ENCODE measurements around the gene FIBP. TPM values are rescaled to one million over a fixed set of nuclear protein-coding genes. Genes with fewer than 3 reads are reported as not detected.
A peak's percentile ranks its signal among the peaks of the same experiment; 100 is the strongest.

The FIBP gene
- total RNA-seq, 1 experiment from 2014 or later = 93.1 TPM

GRCh38 chr11:65911682-65912568, 23.7 kb upstream of the FIBP start:
- no peak overlapping the region for H3K4me3 Mint-ChIP-seq
- peaks cover 27% of the 10 kb centered on the region for H3K27me3 Mint-ChIP-seq (ENCODE audit: low read depth)
- ChIA-PET CTCF (interaction anchor here (0.8 to 2.2 kb wide), 16 partner anchors 11 to 201 kb away, joined by 3 to 41 read pairs (median 7); partner anchors contain the start of genes CCDC85B, CTSW, FIBP and FOSL1), POLR2A (interaction anchor here (0.7 to 1.9 kb wide), 3 partner anchors 21 to 90 kb away, joined by 3 to 8 read pairs (median 4); partner anchors contain the start of genes BANF1, CCDC85B, EIF1AD and MUS81)
- peaks cover 17% of the 10 kb centered on the region for H3K4me1 Mint-ChIP-seq
- no peaks in the 10 kb centered on the region for H3K9me3 Mint-ChIP-seq
- H3K36me3 Mint-ChIP-seq = no peaks in the 10 kb centered on the region
- no peak for TF ChIP-seq GRHL2 (CRISPR knock-in tag; IDR thresholded peaks at IDR 0.05; ENCODE audit: insufficient replicate concordance, severe bottlenecking)
- TF ChIP-seq ZMAT4 (CRISPR knock-in tag; IDR thresholded peaks at IDR 0.05) = no peak
- TF ChIP-seq ATF6 (CRISPR knock-in tag; IDR thresholded peaks at IDR 0.05) = no peak
- no peak for TF ChIP-seq ZNF416 (CRISPR knock-in tag; IDR thresholded peaks at IDR 0.05)
- peak; percentile 67 for TF ChIP-seq MAX (CRISPR knock-in tag; IDR thresholded peaks at IDR 0.05)
- TF ChIP-seq NFATC4 (CRISPR knock-in tag; IDR thresholded peaks at IDR 0.05) = no peak
- TF ChIP-seq TEAD1 (CRISPR knock-in tag; IDR thresholded peaks at IDR 0.05) = 0 out of 2 replicates have a peak, but pooled peaks have one; percentile 32
- peak; percentile 47 for TF ChIP-seq FOXP1 (CRISPR knock-in tag; IDR thresholded peaks at IDR 0.05; ENCODE audit: borderline replicate concordance)
- no peak for TF ChIP-seq NR2C2 (CRISPR knock-in tag; IDR thresholded peaks at IDR 0.05)
- TF ChIP-seq PREB (CRISPR knock-in tag; IDR thresholded peaks at IDR 0.05; ENCODE audit: borderline replicate concordance) = no peak
- no peak for TF ChIP-seq EMX1 (CRISPR knock-in tag; IDR thresholded peaks at IDR 0.05)
- peak; percentile 62 for TF ChIP-seq PRDM15 (CRISPR knock-in tag; IDR thresholded peaks at IDR 0.05)
- TF ChIP-seq NR3C1 (CRISPR knock-in tag; conservative IDR thresholded peaks at IDR 0.05; ENCODE audit: low read depth) = no peak
- no peak for TF ChIP-seq ATF3 (CRISPR knock-in tag; conservative IDR thresholded peaks at IDR 0.05)
- TF ChIP-seq E2F5 (CRISPR knock-in tag; IDR thresholded peaks at IDR 0.05) = 0 out of 2 replicates have a peak, but pooled peaks have one; percentile 62
- no peak for TF ChIP-seq TP53 (CRISPR knock-in tag; IDR thresholded peaks at IDR 0.05)
- TF ChIP-seq FOXP4 (CRISPR knock-in tag; IDR thresholded peaks at IDR 0.05) = no peak
- TF ChIP-seq GTF2I (CRISPR knock-in tag; conservative IDR thresholded peaks at IDR 0.05) = no peak
- TF ChIP-seq SP1 (CRISPR knock-in tag; conservative IDR thresholded peaks at IDR 0.05) = peak; percentile 36; the same call in 1 of the 2 replicates
- no peak for TF ChIP-seq ETV6 (CRISPR knock-in tag; IDR thresholded peaks at IDR 0.05)
- TF ChIP-seq ESRRA (CRISPR knock-in tag; IDR thresholded peaks at IDR 0.05; ENCODE audit: borderline replicate concordance) = no peak
- no peak for TF ChIP-seq RORB (CRISPR knock-in tag; IDR thresholded peaks at IDR 0.05)
- DNase-seq (ENCODE audit: low spot score) = peak; percentile 69
- no peak overlapping the region for H3K27ac Mint-ChIP-seq
- ATAC-seq = peak; percentile 81
